Measurements from ENCODE around the gene ZMYND12. TPM values are rescaled to one million over a fixed set of nuclear protein-coding genes. Genes with fewer than 3 reads are reported as not detected.

Gene ZMYND12
- total RNA-seq, 1 donor from 2014 or later, result not detected

- intact Hi-C loops (cut with micrococcal nuclease), result no loop called here
Measured at GRCh38 chr1:42399315-42400100, 56.3 kb downstream of the ZMYND12 start.

GRCh38 chr1:42392967-42393848 lies 62.6 kb downstream of the ZMYND12 start:
- intact Hi-C loops (cut with micrococcal nuclease), result no loop called here

- intact Hi-C loops (cut with micrococcal nuclease), result no loop called here
Measured at GRCh38 chr1:42392255-42392654, 63.6 kb downstream of the ZMYND12 start.

- intact Hi-C loops (cut with micrococcal nuclease), result no loop called here
Measured at GRCh38 chr1:42386051-42386450, 69.8 kb downstream of the ZMYND12 start.

- intact Hi-C loops (cut with micrococcal nuclease), result no loop called here
Measured at GRCh38 chr1:42385283-42385682, 70.5 kb downstream of the ZMYND12 start.

- intact Hi-C loops (cut with micrococcal nuclease), result loop anchor here (2.0 to 5.0 kb wide), 3 partner anchors 46 to 204 kb away; partner anchors contain the start of genes CCDC30 and FOXJ3
Measured at GRCh38 chr1:42381280-42381673, 74.5 kb downstream of the ZMYND12 start.

GRCh38 chr1:42380586-42381279 lies 75.1 kb downstream of the ZMYND12 start, which contains the start of gene RIMKLA:
RIMKLA (plus strand) TSS chr1:42380792; CDS start chr1:42380935, 143 bp downstream.
- intact Hi-C loops (cut with micrococcal nuclease), result loop anchor here (2.0 to 5.0 kb wide), 3 partner anchors 46 to 203 kb away; partner anchors contain the start of genes CCDC30 and FOXJ3

Other genes with a start within 250 kb of the ZMYND12 start
- gene FOXJ3, start 120.8 kb downstream of the ZMYND12 start, total RNA-seq, result 56.0 and 56.2 TPM in 2 replicates
- gene RIMKLA, start 75.2 kb downstream of the ZMYND12 start, total RNA-seq, result 2.2 and 2.5 TPM in 2 replicates
- 42.0 and 46.7 TPM in 2 replicates for gene PPCS, start 521 bp upstream of the ZMYND12 start, total RNA-seq
- gene CCDC30, start 7.3 kb upstream of the ZMYND12 start, total RNA-seq, result 1.6 and 1.8 TPM in 2 replicates
- 80.9 and 92.3 TPM in 2 replicates for gene PPIH, start 202.4 kb upstream of the ZMYND12 start, total RNA-seq
- 452 and 461 TPM in 2 replicates for gene YBX1, start 226.4 kb upstream of the ZMYND12 start, total RNA-seq

Data from T-helper 1 cell treated with Interleukin-12 subunit alpha and Interleukin-12 subunit beta and Interleukin-4 antibody, amounts not matched to agents 30 ng/mL and 1 ng/mL, for 36 hours (primary cell).